Cardiac muscle cell (in vitro differentiated cells and primary cell): ENCODE measurements around the gene PSME1. TPM values are rescaled to one million over a fixed set of nuclear protein-coding genes. Genes with fewer than 3 reads are reported as not detected.
A peak's percentile ranks its signal among the peaks of the same experiment; 100 is the strongest.

Source experiments
- DNase-seq, 2 donors: peaks; one replicate each; pipeline versions ENCODE4 v3.0.0 to v3.0.0-alpha.2; 2010 to 2017; ENCODE audit warnings: low read depth in 1 of 2, low spot score in 1 of 2
- H3K27ac ChIP-seq: fragments of 200-600 bp; sonication (generic); 2 replicates; pipeline ENCODE4 v1.5.1; 2016
- H3K27me3 ChIP-seq: fragments of 200-600 bp; sonication (generic); 2 replicates; pipeline ENCODE4 v1.6.0; 2016; ENCODE audit warnings: control low read depth
- H3K36me3 ChIP-seq: fragments of 200-600 bp; sonication (generic); 2 replicates; pipeline ENCODE4 v1.5.1; 2016; ENCODE audit warnings: control low read depth
- H3K4me1 ChIP-seq: fragments of 200-600 bp; sonication (generic); 2 replicates; pipeline ENCODE4 v1.8.1; 2017; ENCODE audit warnings: low read depth, mild to moderate bottlenecking, mixed run types
- H3K4me3 ChIP-seq: fragments of 200-600 bp; sonication (generic); 2 replicates; pipeline ENCODE4 v1.5.1; 2016; ENCODE audit warnings: mild to moderate bottlenecking
- H3K9me3 ChIP-seq: fragments of 200-600 bp; sonication (generic); 2 replicates; pipeline ENCODE4 v1.5.1; 2017; ENCODE audit warnings: low read depth, mild to moderate bottlenecking, control low read depth
- CTCF ChIP-seq: IDR thresholded peaks from 2 replicates; pipeline ENCODE4 v1.5.1; 2012; ENCODE audit warnings: low read depth, mild to moderate bottlenecking, low read length
- polyA plus RNA-seq: library from polyadenylated mRNA; unstranded; fragments of >200 nt; fragmentation: Nextera tagmentation; extraction: Ambion mirVana; gene quantifications from 2 replicates; pipeline ENCODE4 v1.2.1, GENCODE V29; 2016
- total RNA-seq: library from RNA; depleted of rRNA; stranded (reverse); fragments of >200 nt; gene quantifications from 2 replicates; pipeline ENCODE4 v1.2.3, GENCODE V29; 2016

The PSME1 gene
- total and polyA plus RNA-seq, 2 experiments from 2014 or later = 238 to 383 TPM

- no peak overlapping the region for H3K4me3 ChIP-seq
- H3K9me3 ChIP-seq = no peaks in the 10 kb centered on the region
- H3K36me3 ChIP-seq = no peaks in the 10 kb centered on the region
- no peak for TF ChIP-seq CTCF
- no peaks in the 10 kb centered on the region for H3K27me3 ChIP-seq
- H3K4me1 ChIP-seq = peaks cover 7% of the 10 kb centered on the region
- no peak overlapping the region for H3K27ac ChIP-seq
- peak in 1 of 2 donors; percentile 8 for DNase-seq
Measured at GRCh38 chr14:24092505-24093206, 43.3 kb upstream of the PSME1 start.

GRCh38 chr14:24093207-24093900 is 42.6 kb upstream of the PSME1 start:
- Histone ChIP-seq H3K27ac (no peak overlapping the region), H3K4me3 (peak overlapping the region; percentile 45), H3K4me1 (peaks cover 7% of the 10 kb centered on the region), H3K27me3 (no peaks in the 10 kb centered on the region), H3K9me3 (no peaks in the 10 kb centered on the region), H3K36me3 (no peaks in the 10 kb centered on the region)
- no peak for TF ChIP-seq CTCF
- DNase-seq = no peak

- H3K36me3 ChIP-seq = no peaks in the 10 kb centered on the region
- peak within 1 kb of the TSS; percentile 45 for H3K4me3 ChIP-seq
- H3K27me3 ChIP-seq = no peaks in the 10 kb centered on the region
- TF ChIP-seq CTCF = peak; percentile 12
- H3K4me1 ChIP-seq = peaks cover 7% of the 10 kb centered on the region
- H3K9me3 ChIP-seq = no peaks in the 10 kb centered on the region
- H3K27ac ChIP-seq = no peak within 1 kb of the TSS
- DNase-seq = peak; percentile 90 to 96
Measured at GRCh38 chr14:24093901-24094840, 41.8 kb upstream of the PSME1 start, which contains the start of gene PCK2. Gene PCK2 (plus strand): TSS chr14:24094311. CDS start chr14:24094406, 95 bp downstream.

- Histone ChIP-seq H3K27ac (no peak overlapping the region), H3K36me3 (no peaks in the 10 kb centered on the region), H3K27me3 (no peaks in the 10 kb centered on the region), H3K9me3 (no peaks in the 10 kb centered on the region), H3K4me3 (peak overlapping the region; percentile 45), H3K4me1 (peaks cover 7% of the 10 kb centered on the region)
- peak in 1 of 2 donors; percentile 16 for DNase-seq
- TF ChIP-seq CTCF = no peak
Measured at GRCh38 chr14:24094841-24095270, 41.1 kb upstream of the PSME1 start.
